ENCODE measurements around the gene L3MBTL4. TPM values are rescaled to one million over a fixed set of nuclear protein-coding genes. Genes with fewer than 3 reads are reported as not detected.

Gene L3MBTL4
- total RNA-seq, 1 experiment from 2014 or later: 0.87 TPM

GRCh38 chr18:6132751-6133368 is 281.9 kb downstream of the L3MBTL4 start:
- Histone ChIP-seq H3K4me3 (ENCODE audit: low read depth in 2 of 2, low read length in 2 of 2) (no peak overlapping the region), H3K27me3 (ENCODE audit: control insufficient read depth, insufficient read depth, low read length) (no peaks in the 10 kb centered on the region), H3K4me1 (ENCODE audit: control insufficient read depth, insufficient read depth, low read length) (no peaks in the 10 kb centered on the region), H3K36me3 (ENCODE audit: control insufficient read depth, insufficient read depth, low read length) (no peaks in the 10 kb centered on the region), H3K27ac (ENCODE audit: low read length) (no peak overlapping the region), H3K9me3 (ENCODE audit: control insufficient read depth, insufficient read depth, low read depth, low read length) (no peaks in the 10 kb centered on the region)
- ATAC-seq: no peak
- TF ChIP-seq TCF7L2 (IDR thresholded peaks at IDR 0.05; ENCODE audit: low read depth, low read length) (no peak), POLR2AphosphoS5 (IDR thresholded peaks at IDR 0.05; ENCODE audit: low read depth, low read length) (no peak), SIN3A (IDR thresholded peaks at IDR 0.05; ENCODE audit: borderline replicate concordance, insufficient read depth, low read depth, low read length) (no peak), REST (IDR thresholded peaks at IDR 0.05; ENCODE audit: insufficient read depth in 1 of 2, low read depth in 2 of 2, low read length in 1 of 2) (no peak)
- TF ChIP-seq, protein P1, sequence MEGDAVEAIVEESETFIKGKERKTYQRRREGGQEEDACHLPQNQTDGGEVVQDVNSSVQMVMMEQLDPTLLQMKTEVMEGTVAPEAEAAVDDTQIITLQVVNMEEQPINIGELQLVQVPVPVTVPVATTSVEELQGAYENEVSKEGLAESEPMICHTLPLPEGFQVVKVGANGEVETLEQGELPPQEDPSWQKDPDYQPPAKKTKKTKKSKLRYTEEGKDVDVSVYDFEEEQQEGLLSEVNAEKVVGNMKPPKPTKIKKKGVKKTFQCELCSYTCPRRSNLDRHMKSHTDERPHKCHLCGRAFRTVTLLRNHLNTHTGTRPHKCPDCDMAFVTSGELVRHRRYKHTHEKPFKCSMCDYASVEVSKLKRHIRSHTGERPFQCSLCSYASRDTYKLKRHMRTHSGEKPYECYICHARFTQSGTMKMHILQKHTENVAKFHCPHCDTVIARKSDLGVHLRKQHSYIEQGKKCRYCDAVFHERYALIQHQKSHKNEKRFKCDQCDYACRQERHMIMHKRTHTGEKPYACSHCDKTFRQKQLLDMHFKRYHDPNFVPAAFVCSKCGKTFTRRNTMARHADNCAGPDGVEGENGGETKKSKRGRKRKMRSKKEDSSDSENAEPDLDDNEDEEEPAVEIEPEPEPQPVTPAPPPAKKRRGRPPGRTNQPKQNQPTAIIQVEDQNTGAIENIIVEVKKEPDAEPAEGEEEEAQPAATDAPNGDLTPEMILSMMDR (IDR thresholded peaks at IDR 0.05): no peak
- intact Hi-C loops (cut with micrococcal nuclease; ENCODE audit: unreplicated experiment): no loop called here
- in situ Hi-C loops (cut with HindIII; ENCODE audit: low pct_unique_long_range_greater_than_20kb, low sequenced_read_pairs): no loop called here
- BruUV-seq (replicated peaks): no TSS peak
- POLR2A ChIA-PET: no interaction called here
- CTCF ChIA-PET: no interaction called here
- DNase-seq (ENCODE audit: low read depth, low spot score): no peak

GRCh38 chr18:6120820-6121279 is 293.9 kb downstream of the L3MBTL4 start:
- no peak overlapping the region for H3K4me3 ChIP-seq (ENCODE audit: low read depth in 2 of 2, low read length in 2 of 2)

More at GRCh38 chr18:6120820-6121279, 293.9 kb downstream of the L3MBTL4 start:
- in situ Hi-C loops (cut with HindIII; ENCODE audit: low pct_unique_long_range_greater_than_20kb, low sequenced_read_pairs): no loop called here
- TF ChIP-seq SIN3A (IDR thresholded peaks at IDR 0.05; ENCODE audit: borderline replicate concordance, insufficient read depth, low read depth, low read length) (no peak), POLR2AphosphoS5 (IDR thresholded peaks at IDR 0.05; ENCODE audit: low read depth, low read length) (no peak), TCF7L2 (IDR thresholded peaks at IDR 0.05; ENCODE audit: low read depth, low read length) (no peak), REST (IDR thresholded peaks at IDR 0.05; ENCODE audit: insufficient read depth in 1 of 2, low read depth in 2 of 2, low read length in 1 of 2) (no peak)
- TF ChIP-seq, protein P1 (IDR thresholded peaks at IDR 0.05): no peak
- no peaks in the 10 kb centered on the region for H3K4me1 ChIP-seq (ENCODE audit: control insufficient read depth, insufficient read depth, low read length)
- no peaks in the 10 kb centered on the region for H3K27me3 ChIP-seq (ENCODE audit: control insufficient read depth, insufficient read depth, low read length)
- H3K36me3 ChIP-seq (ENCODE audit: control insufficient read depth, insufficient read depth, low read length): no peaks in the 10 kb centered on the region
- POLR2A ChIA-PET: no interaction called here
- ATAC-seq (no peak), DNase-seq (ENCODE audit: low read depth, low spot score) (no peak)
- CTCF ChIA-PET: no interaction called here
- H3K27ac ChIP-seq (ENCODE audit: low read length): no peak overlapping the region
- intact Hi-C loops (cut with micrococcal nuclease; ENCODE audit: unreplicated experiment): no loop called here
- H3K9me3 ChIP-seq (ENCODE audit: control insufficient read depth, insufficient read depth, low read depth, low read length): no peaks in the 10 kb centered on the region
- BruUV-seq (replicated peaks): no TSS peak

Measured in Panc1 (cell line).